HepG2 (cell line): ENCODE results near the gene SATB2. TPM values are rescaled to one million over a fixed set of nuclear protein-coding genes. Genes with fewer than 3 reads are reported as not detected.

ENCODE experiments used
- AGO2 ChIP-seq: fragments of 200-400 bp; formaldehyde crosslinking; optimal IDR thresholded peaks from 2 replicates; pipeline ENCODE3; 2017; ENCODE audit warnings: mild to moderate bottlenecking, low read depth, low read length, moderate library complexity
- ARID2 ChIP-seq: sonication (generic); formaldehyde crosslinking; IDR thresholded peaks from 2 replicates; pipeline ENCODE4 v1.8.1; 2022; ENCODE audit warnings: mild to moderate bottlenecking, missing genetic modification reagents, borderline replicate concordance
- BRF2 ChIP-seq: sonication (generic); formaldehyde crosslinking; IDR thresholded peaks from 2 replicates; pipeline ENCODE4 v1.8.1; 2022; ENCODE audit warnings: mild to moderate bottlenecking, missing genetic modification reagents
- EZH2 ChIP-seq: conservative IDR thresholded peaks from 2 replicates; pipeline ENCODE4 v1.6.1; 2012; ENCODE audit warnings: mild to moderate bottlenecking, low read depth, low read length, moderate library complexity
- KLF13 ChIP-seq: sonication (generic); formaldehyde crosslinking; IDR thresholded peaks from 2 replicates; pipeline ENCODE4 v1.4.0; 2020; ENCODE audit warnings: mild to moderate bottlenecking, missing genetic modification reagents
- REXO4 ChIP-seq: sonication (generic); formaldehyde crosslinking; IDR thresholded peaks from 2 replicates; pipeline ENCODE4 v1.8.0; 2022; ENCODE audit warnings: missing genetic modification reagents, mild to moderate bottlenecking, borderline replicate concordance
- SP140L ChIP-seq: sonication (generic); formaldehyde crosslinking; IDR thresholded peaks from 2 replicates; pipeline ENCODE4 v1.4.0; 2020; ENCODE audit warnings: missing genetic modification reagents, borderline replicate concordance
- SSRP1 ChIP-seq: IDR thresholded peaks from 2 replicates; pipeline ENCODE4 v1.6.1; 2016; ENCODE audit warnings: control low read depth
- ZC3H4 ChIP-seq: sonication (generic); formaldehyde crosslinking; IDR thresholded peaks from 2 replicates; pipeline ENCODE4 v1.4.0; 2020; ENCODE audit warnings: missing genetic modification reagents, borderline replicate concordance
- ZFP41 ChIP-seq: sonication (generic); formaldehyde crosslinking; IDR thresholded peaks from 2 replicates; pipeline ENCODE4 v1.4.0; 2020; ENCODE audit warnings: mild to moderate bottlenecking, missing genetic modification reagents, borderline replicate concordance
- ZNF12 ChIP-seq: sonication (generic); formaldehyde crosslinking; IDR thresholded peaks from 2 replicates; pipeline ENCODE4 v1.5.0; 2020; ENCODE audit warnings: missing genetic modification reagents
- ZNF318 ChIP-seq: sonication (generic); formaldehyde crosslinking; IDR thresholded peaks from 2 replicates; pipeline ENCODE4 v1.4.0; 2020; ENCODE audit warnings: mild to moderate bottlenecking, missing genetic modification reagents
- ZNF550 ChIP-seq: sonication (generic); formaldehyde crosslinking; IDR thresholded peaks from 2 replicates; pipeline ENCODE4 v1.4.0; 2020; ENCODE audit warnings: mild to moderate bottlenecking, missing genetic modification reagents, borderline replicate concordance
- ZNF713 ChIP-seq: sonication (generic); formaldehyde crosslinking; IDR thresholded peaks from 2 replicates; pipeline ENCODE4 v1.4.0; 2020; ENCODE audit warnings: mild to moderate bottlenecking, missing genetic modification reagents
- ZNF784 ChIP-seq: sonication (generic); formaldehyde crosslinking; IDR thresholded peaks from 2 replicates; pipeline ENCODE4 v1.5.1; 2020; ENCODE audit warnings: missing genetic modification reagents, mild to moderate bottlenecking, borderline replicate concordance
- ZNF800 ChIP-seq: sonication (generic); formaldehyde crosslinking; IDR thresholded peaks from 2 replicates; pipeline ENCODE4 v1.4.0; 2020; ENCODE audit warnings: missing genetic modification reagents
- polyA plus RNA-seq, 8 experiments: library from polyadenylated mRNA; depleted of rRNA in 3 of 8; stranded (reverse) in 7 of 8; unstranded in 1 of 8; fragments of >200 nt; fragmentation: Illumina TruSeq in 4 of 8; extraction: Trizol in 4 of 8; gene quantifications; 2 replicates each; pipeline versions ENCODE4 v1.2.1 to v1.2.3, GENCODE V29; 2011 to 2016; ENCODE audit warnings: low read depth in 4 of 8, missing spikeins in 1 of 8, mixed read lengths in 1 of 8; ENCODE audit not compliant: insufficient read depth in 1 of 8
- total RNA-seq, 5 experiments: library from RNA; depleted of rRNA; stranded (reverse); fragments of >200 nt; fragmentation: Illumina TruSeq; extraction: Trizol; gene quantifications; 2 replicates each; pipeline ENCODE4 v1.2.3, GENCODE V29; 2016; ENCODE audit warnings: low read depth in 1 of 5

The SATB2 gene
- total and polyA plus RNA-seq, 2 of the 13 experiments (the other 11 are each of a cell fraction or from before 2014, with no cell fraction given) = 2.5 to 5.5 TPM

GRCh38 chr2:199457147-199458008 lies at the start of gene SATB2 (continued):
- TF ChIP-seq ZNF800 (CRISPR knock-in tag) (peak; percentile 25; the same call in 1 of the 2 replicates), ZNF318 (CRISPR knock-in tag) (no peak), ZFP41 (CRISPR knock-in tag) (no peak), KLF13 (CRISPR knock-in tag) (no peak), REXO4 (CRISPR knock-in tag) (no peak), ZC3H4 (CRISPR knock-in tag) (no peak), SP140L (no peak), ZNF12 (CRISPR knock-in tag) (0 out of 2 replicates have a peak, but pooled peaks have one; percentile 15), BRF2 (no peak), ZNF550 (CRISPR knock-in tag) (no peak), ARID2 (CRISPR knock-in tag) (peak; percentile 52; the same call in 1 of the 2 replicates), EZH2 (peak; percentile 48; the same call in 1 of the 2 replicates), SSRP1 (CRISPR knock-in tag) (0 out of 2 replicates have a peak, but pooled peaks have one; percentile 72), AGO2 (peak; percentile 55), ZNF713 (CRISPR knock-in tag) (no peak), ZNF784 (CRISPR knock-in tag) (0 out of 2 replicates have a peak, but pooled peaks have one; percentile 12)
